ENCODE results near the gene PFKFB2. TPM values are rescaled to one million over a fixed set of nuclear protein-coding genes. Genes with fewer than 3 reads are reported as not detected.

Gene PFKFB2
- total RNA-seq, 2 donors from 2014 or later: 5.6 to 6.1 TPM

DNA sequence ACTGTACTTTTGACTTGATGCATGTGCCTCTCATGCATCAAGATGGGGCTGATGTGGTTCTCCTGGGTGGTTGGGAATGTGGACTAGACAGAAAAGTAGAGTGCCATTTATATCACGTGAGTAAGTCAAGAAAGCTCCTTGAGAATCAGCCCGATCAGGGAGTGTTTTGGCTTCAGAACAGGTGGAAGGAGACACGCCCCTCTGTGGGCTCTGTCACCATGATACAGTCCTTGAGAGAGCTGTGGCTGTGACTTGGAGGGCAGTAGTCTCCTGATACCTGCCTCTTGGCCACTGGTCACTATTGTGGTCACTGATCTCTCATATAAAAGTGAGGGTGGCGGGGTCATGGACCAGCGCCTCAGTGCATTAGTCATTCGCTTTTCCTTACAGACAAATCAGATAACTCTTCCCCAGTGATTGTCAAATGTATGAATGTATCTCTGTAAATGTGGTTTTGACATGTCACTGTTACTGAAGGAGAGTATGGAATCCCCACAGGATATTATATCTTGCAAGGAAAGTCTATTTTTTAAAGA lies 26.7 kb downstream of the PFKFB2 start:
- H3K4me3 ChIP-seq: no peak overlapping the region
- H3K27me3 ChIP-seq (replicated peaks; ENCODE audit: insufficient read depth): no peaks in the 10 kb centered on the region
- DNase-seq (ENCODE audit: low spot score): no peak
- no peaks in the 10 kb centered on the region for H3K36me3 ChIP-seq
- WGBS: 87% methylated on average over 6 of the region's 6 CpGs
- no peak for TF ChIP-seq POLR2A (IDR thresholded peaks at IDR 0.05)
- TF ChIP-seq, protein P1, sequence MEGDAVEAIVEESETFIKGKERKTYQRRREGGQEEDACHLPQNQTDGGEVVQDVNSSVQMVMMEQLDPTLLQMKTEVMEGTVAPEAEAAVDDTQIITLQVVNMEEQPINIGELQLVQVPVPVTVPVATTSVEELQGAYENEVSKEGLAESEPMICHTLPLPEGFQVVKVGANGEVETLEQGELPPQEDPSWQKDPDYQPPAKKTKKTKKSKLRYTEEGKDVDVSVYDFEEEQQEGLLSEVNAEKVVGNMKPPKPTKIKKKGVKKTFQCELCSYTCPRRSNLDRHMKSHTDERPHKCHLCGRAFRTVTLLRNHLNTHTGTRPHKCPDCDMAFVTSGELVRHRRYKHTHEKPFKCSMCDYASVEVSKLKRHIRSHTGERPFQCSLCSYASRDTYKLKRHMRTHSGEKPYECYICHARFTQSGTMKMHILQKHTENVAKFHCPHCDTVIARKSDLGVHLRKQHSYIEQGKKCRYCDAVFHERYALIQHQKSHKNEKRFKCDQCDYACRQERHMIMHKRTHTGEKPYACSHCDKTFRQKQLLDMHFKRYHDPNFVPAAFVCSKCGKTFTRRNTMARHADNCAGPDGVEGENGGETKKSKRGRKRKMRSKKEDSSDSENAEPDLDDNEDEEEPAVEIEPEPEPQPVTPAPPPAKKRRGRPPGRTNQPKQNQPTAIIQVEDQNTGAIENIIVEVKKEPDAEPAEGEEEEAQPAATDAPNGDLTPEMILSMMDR (IDR thresholded peaks at IDR 0.05): no peak
- no peak for TF ChIP-seq POLR2AphosphoS5 (IDR thresholded peaks at IDR 0.05)
- no peaks in the 10 kb centered on the region for H3K9me3 ChIP-seq
- H3K4me1 ChIP-seq (replicated peaks): no peaks in the 10 kb centered on the region
- intact Hi-C loops (cut with DNase I): loop anchor here (5.0 kb wide), 1 partner anchor 328 kb away; no protein-coding TSS in a partner anchor
- H3K27ac ChIP-seq: no peak overlapping the region

DNA sequence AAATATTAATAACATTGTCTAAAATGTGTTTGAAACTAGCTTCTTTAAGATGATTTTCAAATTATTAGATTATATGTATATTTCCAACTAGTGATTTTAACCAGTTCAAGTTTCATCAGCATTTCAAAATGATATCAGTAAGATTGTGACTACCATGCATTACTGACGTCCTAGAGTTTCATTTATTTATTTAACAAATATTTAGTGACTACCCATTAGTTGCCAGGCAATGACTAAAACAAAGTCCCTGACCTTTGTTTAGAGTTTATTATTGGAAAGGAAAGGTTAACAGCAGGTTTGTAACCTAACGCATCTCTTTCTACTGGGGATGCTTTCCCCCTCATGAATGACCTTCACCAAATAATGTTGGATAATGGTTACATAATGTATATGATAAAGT lies 28.0 kb downstream of the PFKFB2 start:
- WGBS: 52% methylated on average over 2 of the region's 2 CpGs
- no peak for DNase-seq (ENCODE audit: low spot score)
- intact Hi-C loops (cut with DNase I): loop anchor here (5.0 kb wide), 1 partner anchor 326 kb away; no protein-coding TSS in a partner anchor

DNA sequence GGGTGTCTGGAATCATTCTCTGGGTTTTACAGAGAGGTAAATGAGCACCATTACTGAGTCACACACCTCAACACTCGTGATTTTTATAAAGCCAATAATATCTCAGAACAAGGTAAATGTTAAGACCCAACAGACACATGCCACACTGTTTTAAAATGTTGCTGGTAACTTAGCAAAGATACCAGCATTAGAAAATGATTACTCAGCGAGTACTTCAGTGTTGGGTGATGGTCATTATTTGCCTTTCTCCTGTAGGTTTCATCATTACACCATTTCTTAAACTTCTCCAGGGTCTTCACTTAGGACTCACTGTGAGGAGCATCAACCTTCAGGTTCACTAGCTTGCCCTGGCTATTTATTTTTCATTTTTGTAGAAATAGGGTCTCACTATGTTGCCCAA lies 28.7 kb downstream of the PFKFB2 start:
- Histone ChIP-seq H3K4me3 (no peak overlapping the region), H3K27ac (no peak overlapping the region), H3K4me1 (replicated peaks) (no peaks in the 10 kb centered on the region), H3K27me3 (replicated peaks; ENCODE audit: insufficient read depth) (no peaks in the 10 kb centered on the region), H3K9me3 (no peaks in the 10 kb centered on the region), H3K36me3 (no peaks in the 10 kb centered on the region)
- intact Hi-C loops (cut with DNase I): loop anchor here (5.0 kb wide), 1 partner anchor 325 kb away; no protein-coding TSS in a partner anchor
- TF ChIP-seq, protein P1 (IDR thresholded peaks at IDR 0.05): no peak
- no peak for TF ChIP-seq POLR2A (IDR thresholded peaks at IDR 0.05)
- no peak for TF ChIP-seq POLR2AphosphoS5 (IDR thresholded peaks at IDR 0.05)
- 77% methylated on average over 2 of the region's 2 CpGs for WGBS
- no peak for DNase-seq (ENCODE audit: low spot score)

More for the DNA sequence above, 28.0 kb downstream of the PFKFB2 start:
- Histone ChIP-seq H3K4me3 (no peak overlapping the region), H3K27ac (no peak overlapping the region), H3K4me1 (replicated peaks) (no peaks in the 10 kb centered on the region), H3K27me3 (replicated peaks; ENCODE audit: insufficient read depth) (no peaks in the 10 kb centered on the region), H3K36me3 (no peaks in the 10 kb centered on the region), H3K9me3 (no peaks in the 10 kb centered on the region)
- TF ChIP-seq POLR2A (IDR thresholded peaks at IDR 0.05) (no peak), POLR2AphosphoS5 (IDR thresholded peaks at IDR 0.05) (no peak)
- TF ChIP-seq, protein P1 (IDR thresholded peaks at IDR 0.05): no peak

DNA sequence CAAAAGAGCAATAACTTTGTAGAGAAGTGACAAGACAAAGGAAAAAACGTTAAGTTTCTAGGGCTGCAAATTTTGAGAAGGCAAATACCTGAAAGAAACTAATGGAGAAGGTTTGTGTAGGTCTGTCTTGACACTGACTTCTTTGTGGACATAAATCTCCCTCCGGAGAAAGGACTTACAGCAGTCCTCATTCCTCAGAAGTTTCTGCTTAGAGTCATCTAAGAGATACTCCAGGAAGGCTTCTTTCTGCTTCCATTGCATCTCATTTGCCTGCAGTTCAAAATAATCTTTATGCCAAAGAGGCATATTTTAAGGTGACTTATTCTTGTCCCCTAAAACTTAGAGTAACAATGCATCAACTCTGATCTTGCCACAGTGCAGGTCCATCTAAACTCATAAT lies 31.2 kb downstream of the PFKFB2 start:
- TF ChIP-seq POLR2A (IDR thresholded peaks at IDR 0.05) (no peak), POLR2AphosphoS5 (IDR thresholded peaks at IDR 0.05) (no peak)
- TF ChIP-seq, protein P1 (IDR thresholded peaks at IDR 0.05): no peak
- H3K27ac ChIP-seq: no peak overlapping the region
- H3K27me3 ChIP-seq (replicated peaks; ENCODE audit: insufficient read depth): no peaks in the 10 kb centered on the region
- no peak overlapping the region for H3K4me3 ChIP-seq
- no peak for DNase-seq (ENCODE audit: low spot score)
- 41% methylated on average over 2 of the region's 2 CpGs for WGBS
- H3K36me3 ChIP-seq: no peaks in the 10 kb centered on the region
- intact Hi-C loops (cut with DNase I): loop anchor here (5.0 kb wide), 1 partner anchor 323 kb away; no protein-coding TSS in a partner anchor
- H3K9me3 ChIP-seq: no peaks in the 10 kb centered on the region
- no peaks in the 10 kb centered on the region for H3K4me1 ChIP-seq (replicated peaks)

DNA sequence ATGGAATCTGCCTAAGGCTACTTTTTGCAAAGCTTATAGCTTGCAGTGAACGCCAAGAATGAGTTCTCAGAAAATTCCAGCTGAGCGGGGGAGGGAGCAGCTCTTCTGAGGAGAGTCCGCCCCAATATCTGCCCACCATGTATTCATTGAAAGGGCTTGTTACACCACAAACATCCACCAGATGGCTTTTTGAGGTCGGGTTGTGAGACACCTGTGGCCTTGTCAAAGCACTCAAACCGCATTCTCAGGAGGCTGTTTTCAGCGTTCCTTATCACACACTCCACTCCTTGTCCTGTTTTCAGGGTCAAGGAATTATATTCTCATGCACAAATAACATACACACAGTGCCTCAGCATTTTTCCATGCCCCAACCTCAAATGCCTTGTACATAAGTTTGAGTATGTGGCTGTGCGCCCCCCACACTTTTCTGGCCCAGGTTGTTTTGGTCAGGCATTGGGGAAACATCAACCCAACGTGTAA lies 31.7 kb downstream of the PFKFB2 start:
- DNase-seq (ENCODE audit: low spot score): peak; percentile 36
- Histone ChIP-seq H3K4me1 (replicated peaks) (no peaks in the 10 kb centered on the region), H3K9me3 (no peaks in the 10 kb centered on the region), H3K27me3 (replicated peaks; ENCODE audit: insufficient read depth) (no peaks in the 10 kb centered on the region), H3K4me3 (no peak overlapping the region), H3K27ac (no peak overlapping the region), H3K36me3 (no peaks in the 10 kb centered on the region)
- WGBS: 24% methylated on average over 8 of the region's 8 CpGs
- no peak for TF ChIP-seq POLR2AphosphoS5 (IDR thresholded peaks at IDR 0.05)
- TF ChIP-seq, protein P1 (IDR thresholded peaks at IDR 0.05): peak in 3 of 4 experiments; percentile 54 to 73 (median 63)
- intact Hi-C loops (cut with DNase I): loop anchor here (5.0 kb wide), 1 partner anchor 323 kb away; no protein-coding TSS in a partner anchor
